ENCODE data around the gene FAM204A. TPM values are rescaled to one million over a fixed set of nuclear protein-coding genes. Genes with fewer than 3 reads are reported as not detected.

FAM204A gene
- 10 to 100 TPM; 60.5 to 67.1 TPM for total RNA-seq

DNA sequence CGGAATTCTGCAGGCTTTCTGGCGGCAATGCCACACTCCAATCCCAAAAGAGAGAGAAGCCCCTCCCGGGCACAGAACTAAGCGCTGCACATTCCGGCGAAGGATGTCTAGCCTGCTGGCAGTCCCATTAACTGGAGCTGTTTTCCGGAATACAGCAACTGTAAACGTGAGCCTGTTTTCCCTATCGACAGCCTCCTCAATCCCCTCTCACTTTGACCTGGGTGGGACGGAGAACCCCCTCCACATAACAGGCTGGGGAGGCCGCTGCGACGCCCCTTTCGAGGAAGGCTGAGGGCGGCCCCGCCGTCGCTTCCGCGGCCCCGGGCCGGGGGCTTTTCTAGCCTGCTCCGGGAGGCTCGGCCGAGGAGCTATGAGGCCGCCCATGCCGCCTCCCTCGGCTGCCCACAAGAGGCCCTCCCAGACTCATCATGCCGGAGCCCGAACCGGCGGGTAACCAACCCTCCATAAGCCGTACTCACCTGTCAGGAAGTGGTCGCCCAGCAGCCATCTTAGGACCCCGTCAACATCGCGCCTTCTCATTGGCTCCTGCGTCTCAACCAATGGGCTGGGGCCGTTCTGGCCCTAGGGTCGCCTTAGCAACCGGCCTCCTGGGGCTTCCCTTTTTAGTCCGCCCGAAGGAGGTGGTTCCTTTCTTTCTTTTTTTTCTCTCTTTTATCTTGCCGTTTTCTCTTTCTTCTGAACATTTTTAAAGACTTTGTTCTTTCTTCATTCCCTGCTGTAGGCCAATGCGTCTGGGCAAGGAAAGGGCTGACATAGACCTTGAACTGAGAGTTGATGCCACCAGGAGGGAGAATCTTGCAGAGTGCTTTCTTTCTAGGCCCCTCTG is at the start of gene FAM204A:
TSS of gene FAM204A (minus strand) at position 534 of the 847 bp plus-strand sequence. CDS start 5,909 bp downstream, outside the sequence.
- Mint-ChIP-seq H3K4me1 (ENCODE audit: low read depth) (peaks cover 41% of the 10 kb centered on the region), H3K27me3 (ENCODE audit: low read depth) (no peaks in the 10 kb centered on the region), H3K36me3 (ENCODE audit: low read depth) (peaks cover 2% of the 10 kb centered on the region), H3K9me3 (no peaks in the 10 kb centered on the region), H3K27ac (peak within 1 kb of the TSS; percentile 86), H3K4me3 (peak within 1 kb of the TSS; percentile 95)
- CTCF ChIA-PET, result interaction anchor here (0.9 kb wide), 1 partner anchor 81 kb away, joined by 3 read pairs; no protein-coding TSS in a partner anchor
- intact Hi-C loops (cut with micrococcal nuclease), result loop anchor here (1.0 to 10.0 kb wide), 8 partner anchors 81 to 1363 kb away; partner anchors contain the start of genes PDZD8 and RAB11FIP2
- DNase-seq, result peak; percentile 98

DNA sequence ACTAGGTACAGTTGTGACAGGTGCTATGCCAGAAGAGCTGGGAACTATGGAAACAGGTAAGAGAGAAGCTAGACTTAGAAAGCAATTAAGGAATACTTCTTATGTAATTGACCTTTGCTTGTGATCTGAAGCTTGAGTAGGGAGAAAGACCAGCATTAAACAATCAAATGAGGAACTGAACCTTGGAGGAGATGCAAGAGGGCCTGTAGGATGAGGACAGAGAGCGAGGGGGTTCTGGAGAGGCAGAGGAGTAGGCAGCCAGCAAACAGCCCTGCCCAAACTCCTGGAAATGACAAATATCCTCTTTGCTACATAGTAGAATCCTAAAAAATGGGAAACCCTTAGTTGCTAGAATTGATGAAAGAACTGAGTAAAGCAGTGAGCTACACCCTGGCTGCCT is 41.6 kb upstream of the FAM204A start:
- H3K4me3 Mint-ChIP-seq, result no peak overlapping the region
- intact Hi-C loops (cut with micrococcal nuclease), result no loop called here
- no peaks in the 10 kb centered on the region for H3K4me1 Mint-ChIP-seq (ENCODE audit: low read depth)
- CTCF ChIA-PET, result interaction anchor here (1.7 kb wide), 1 partner anchor 14 kb away, joined by 3 read pairs; no protein-coding TSS in a partner anchor
- no peak overlapping the region for H3K27ac Mint-ChIP-seq
- no peak for DNase-seq
- H3K27me3 Mint-ChIP-seq (ENCODE audit: low read depth), result peaks cover 20% of the 10 kb centered on the region
- H3K36me3 Mint-ChIP-seq (ENCODE audit: low read depth), result no peaks in the 10 kb centered on the region
- no peaks in the 10 kb centered on the region for H3K9me3 Mint-ChIP-seq

DNA sequence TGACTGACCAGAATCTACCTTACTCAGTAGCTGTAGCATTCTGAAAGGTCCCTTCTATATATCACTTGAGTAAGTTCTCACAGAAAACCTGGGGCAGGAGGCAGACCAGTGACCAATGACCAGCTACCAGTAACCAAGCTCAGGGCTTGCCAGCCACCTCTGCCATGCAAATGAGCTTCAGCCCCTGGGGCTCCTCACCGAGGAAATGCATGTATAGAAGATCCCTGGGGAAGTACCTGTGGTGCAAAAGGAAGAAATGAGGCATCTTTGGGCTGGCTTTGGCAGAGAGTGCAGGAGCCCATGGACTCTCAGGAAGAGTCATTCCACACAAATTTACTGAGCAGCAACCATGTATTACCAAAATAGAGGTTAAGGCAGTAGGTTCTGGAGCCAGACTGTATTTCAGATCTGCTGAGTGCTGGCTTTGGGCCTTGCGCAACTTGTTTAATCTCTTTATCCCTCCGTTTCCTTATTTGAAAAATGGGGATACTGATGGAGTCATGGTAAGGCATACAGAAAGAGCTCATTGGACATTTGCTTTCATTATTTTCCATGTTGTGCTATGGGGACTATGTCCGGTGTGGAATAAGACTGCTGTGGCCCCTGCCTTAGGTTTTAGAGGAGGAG is 41.1 kb upstream of the FAM204A start:
- CTCF ChIA-PET, result interaction anchor here (1.7 kb wide), 1 partner anchor 14 kb away, joined by 3 read pairs; no protein-coding TSS in a partner anchor

DNA sequence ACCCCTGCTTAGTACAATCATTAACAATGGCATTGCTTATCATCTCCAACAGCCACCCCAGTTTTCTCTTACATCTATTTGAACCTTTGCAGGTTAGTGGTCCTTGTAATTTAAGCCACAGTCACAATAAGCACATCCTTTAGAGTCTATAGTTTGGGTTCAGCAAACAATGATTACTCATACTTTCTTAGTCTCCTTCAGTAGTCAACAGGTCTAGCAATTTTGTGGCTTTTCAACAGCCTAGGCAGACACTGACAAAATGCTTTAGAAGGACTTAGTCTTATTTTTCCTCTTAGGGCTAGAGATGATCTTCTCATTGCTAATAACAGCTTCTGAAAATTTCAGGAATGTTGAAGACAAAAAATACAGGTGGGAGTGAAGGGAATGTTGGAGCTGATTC is 32.3 kb upstream of the FAM204A start:
- CTCF ChIA-PET, result no interaction called here
- H3K4me3 Mint-ChIP-seq, result no peak overlapping the region
- no peaks in the 10 kb centered on the region for H3K36me3 Mint-ChIP-seq (ENCODE audit: low read depth)
- H3K9me3 Mint-ChIP-seq, result no peaks in the 10 kb centered on the region
- no peaks in the 10 kb centered on the region for H3K4me1 Mint-ChIP-seq (ENCODE audit: low read depth)
- H3K27ac Mint-ChIP-seq, result no peak overlapping the region
- DNase-seq, result no peak
- peaks cover 11% of the 10 kb centered on the region for H3K27me3 Mint-ChIP-seq (ENCODE audit: low read depth)
- intact Hi-C loops (cut with micrococcal nuclease), result no loop called here

More for the DNA sequence above, 41.1 kb upstream of the FAM204A start:
- no peak for DNase-seq
- Mint-ChIP-seq H3K36me3 (ENCODE audit: low read depth) (no peaks in the 10 kb centered on the region), H3K9me3 (no peaks in the 10 kb centered on the region), H3K4me3 (no peak overlapping the region), H3K27ac (no peak overlapping the region), H3K27me3 (ENCODE audit: low read depth) (peaks cover 20% of the 10 kb centered on the region), H3K4me1 (ENCODE audit: low read depth) (no peaks in the 10 kb centered on the region)
- intact Hi-C loops (cut with micrococcal nuclease), result no loop called here

DNA sequence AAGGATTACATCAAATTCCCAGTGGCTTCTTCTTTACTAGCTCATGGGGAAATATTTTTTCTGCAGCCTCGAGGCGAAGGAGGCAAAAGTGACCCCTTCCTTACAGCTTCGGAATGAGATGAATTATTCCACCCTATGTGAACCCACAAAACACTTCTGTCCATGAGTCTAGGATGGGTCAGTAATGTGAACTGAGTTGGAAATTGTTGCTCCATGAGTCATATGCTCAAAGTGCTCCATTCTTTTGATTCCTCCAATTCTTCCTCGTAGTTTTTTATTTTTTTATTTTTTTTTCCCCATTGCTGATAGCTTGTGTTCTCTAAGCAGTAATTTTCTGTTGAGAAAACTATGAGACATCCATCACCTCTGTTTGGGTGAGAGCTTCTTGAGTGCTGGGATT is 31.7 kb upstream of the FAM204A start:
- H3K9me3 Mint-ChIP-seq, result no peaks in the 10 kb centered on the region
- no peak overlapping the region for H3K4me3 Mint-ChIP-seq
- H3K27ac Mint-ChIP-seq, result no peak overlapping the region
- CTCF ChIA-PET, result interaction anchor here (0.7 kb wide), 1 partner anchor 1636 kb away, joined by 3 read pairs; no protein-coding TSS in a partner anchor
- no peak for DNase-seq
- peaks cover 13% of the 10 kb centered on the region for H3K27me3 Mint-ChIP-seq (ENCODE audit: low read depth)
- intact Hi-C loops (cut with micrococcal nuclease), result no loop called here
- no peaks in the 10 kb centered on the region for H3K4me1 Mint-ChIP-seq (ENCODE audit: low read depth)
- no peaks in the 10 kb centered on the region for H3K36me3 Mint-ChIP-seq (ENCODE audit: low read depth)

DNA sequence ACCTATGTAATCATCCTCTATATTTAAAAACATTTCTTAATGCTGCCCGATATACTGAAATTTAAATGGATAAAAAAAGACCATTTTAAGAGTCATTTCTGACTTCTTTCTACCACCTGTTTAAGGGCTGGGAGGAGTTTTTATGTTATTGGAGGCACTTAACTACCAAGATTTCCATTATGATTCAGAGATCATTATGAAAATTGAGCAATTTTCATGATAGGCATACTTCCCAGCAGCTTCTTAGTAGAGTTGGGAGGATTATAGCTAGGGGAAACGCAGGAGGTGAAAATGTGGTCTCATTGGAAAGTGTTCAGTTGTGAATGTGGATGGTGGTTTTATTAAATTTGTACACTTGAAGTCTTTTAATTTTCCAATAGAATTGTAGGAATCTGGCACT is 28.4 kb upstream of the FAM204A start:
- H3K36me3 Mint-ChIP-seq (ENCODE audit: low read depth), result no peaks in the 10 kb centered on the region
- H3K4me3 Mint-ChIP-seq, result no peak overlapping the region
- peaks cover 18% of the 10 kb centered on the region for H3K27me3 Mint-ChIP-seq (ENCODE audit: low read depth)
- no peaks in the 10 kb centered on the region for H3K4me1 Mint-ChIP-seq (ENCODE audit: low read depth)
- CTCF ChIA-PET, result no interaction called here
- H3K27ac Mint-ChIP-seq, result no peak overlapping the region
- peaks cover 3% of the 10 kb centered on the region for H3K9me3 Mint-ChIP-seq
- DNase-seq, result no peak
- intact Hi-C loops (cut with micrococcal nuclease), result no loop called here

DNA sequence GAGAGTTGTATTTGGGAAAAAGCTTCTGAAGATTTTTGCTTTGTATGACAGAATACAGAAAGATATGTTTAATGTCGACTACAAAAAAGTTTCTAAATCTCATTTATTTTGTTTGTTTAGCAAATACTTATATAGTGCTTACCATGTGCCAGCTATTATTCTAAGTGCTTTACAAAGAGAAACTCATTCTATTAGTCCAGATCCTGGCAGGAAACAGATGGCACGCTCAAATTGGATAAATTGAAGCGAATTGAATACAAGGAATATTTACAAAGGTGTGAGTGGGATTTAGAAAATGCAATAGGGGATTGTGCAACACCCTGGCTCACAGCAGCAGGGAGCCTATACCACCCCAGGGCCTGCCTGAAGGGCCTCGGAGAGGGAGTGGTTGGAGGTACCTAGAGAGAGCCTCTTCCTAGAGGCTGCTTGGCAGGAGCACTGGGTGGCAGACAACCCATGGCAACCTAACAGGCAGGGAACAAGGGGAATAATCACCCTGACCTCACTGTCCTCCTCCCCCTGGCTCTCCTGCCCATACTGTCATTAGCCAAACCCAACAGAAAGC is 27.6 kb upstream of the FAM204A start:
- Mint-ChIP-seq H3K36me3 (ENCODE audit: low read depth) (no peaks in the 10 kb centered on the region), H3K4me3 (no peak overlapping the region), H3K27me3 (ENCODE audit: low read depth) (peaks cover 18% of the 10 kb centered on the region), H3K27ac (no peak overlapping the region), H3K4me1 (ENCODE audit: low read depth) (no peaks in the 10 kb centered on the region), H3K9me3 (peaks cover 3% of the 10 kb centered on the region)
- intact Hi-C loops (cut with micrococcal nuclease), result no loop called here
- DNase-seq, result no peak
- CTCF ChIA-PET, result interaction anchor here (1.5 kb wide), 1 partner anchor 14 kb away, joined by 3 read pairs; no protein-coding TSS in a partner anchor

DNA sequence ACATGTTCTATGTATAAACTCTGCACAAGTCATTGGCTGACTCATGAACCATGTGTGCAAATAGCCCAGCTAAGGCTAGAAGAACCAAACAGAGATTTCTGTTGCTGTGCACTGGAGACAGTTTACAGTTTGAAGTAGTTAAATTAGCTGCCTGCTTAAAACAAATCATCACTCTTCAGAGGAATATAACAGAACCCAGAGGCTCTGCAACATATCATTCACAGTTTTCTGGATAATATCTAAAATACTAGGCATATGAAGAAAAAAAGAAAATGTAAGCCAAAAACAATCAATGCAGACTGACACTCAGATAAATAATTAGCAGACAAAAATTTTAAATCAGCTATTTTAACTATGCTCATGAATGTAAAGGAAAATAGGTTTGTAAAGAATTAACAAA is 23.6 kb upstream of the FAM204A start:
- intact Hi-C loops (cut with micrococcal nuclease), result no loop called here
- no peaks in the 10 kb centered on the region for H3K4me1 Mint-ChIP-seq (ENCODE audit: low read depth)
- CTCF ChIA-PET, result no interaction called here

DNA sequence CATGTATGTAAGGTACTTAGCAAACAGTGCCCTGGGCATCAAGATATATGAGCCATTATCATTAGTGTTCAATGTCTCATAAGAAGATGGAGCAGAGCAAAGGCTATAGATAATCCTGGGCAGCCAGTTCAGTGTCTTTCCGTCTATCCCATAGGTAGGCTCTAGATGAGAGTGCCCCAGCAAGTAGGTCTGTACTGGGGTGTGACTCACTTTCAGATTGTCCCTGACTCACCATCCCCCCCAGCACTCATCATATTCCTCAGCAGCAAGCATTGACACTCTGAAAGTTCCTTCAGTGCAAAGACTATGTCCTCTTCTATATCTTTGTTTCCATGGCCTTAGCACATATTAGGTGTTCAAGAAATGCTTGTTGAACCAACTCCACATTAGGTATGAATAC is 20.0 kb upstream of the FAM204A start:
- Mint-ChIP-seq H3K27me3 (ENCODE audit: low read depth) (peaks cover 5% of the 10 kb centered on the region), H3K4me1 (ENCODE audit: low read depth) (no peaks in the 10 kb centered on the region), H3K36me3 (ENCODE audit: low read depth) (no peaks in the 10 kb centered on the region), H3K27ac (no peak overlapping the region), H3K4me3 (no peak overlapping the region), H3K9me3 (peaks cover 3% of the 10 kb centered on the region)
- DNase-seq, result no peak
- CTCF ChIA-PET, result no interaction called here
- intact Hi-C loops (cut with micrococcal nuclease), result no loop called here

More for the DNA sequence above, 23.6 kb upstream of the FAM204A start:
- H3K4me3 Mint-ChIP-seq, result no peak overlapping the region
- H3K27ac Mint-ChIP-seq, result no peak overlapping the region
- H3K27me3 Mint-ChIP-seq (ENCODE audit: low read depth), result peaks cover 9% of the 10 kb centered on the region
- no peaks in the 10 kb centered on the region for H3K36me3 Mint-ChIP-seq (ENCODE audit: low read depth)
- H3K9me3 Mint-ChIP-seq, result peaks cover 3% of the 10 kb centered on the region
- DNase-seq, result no peak

DNA sequence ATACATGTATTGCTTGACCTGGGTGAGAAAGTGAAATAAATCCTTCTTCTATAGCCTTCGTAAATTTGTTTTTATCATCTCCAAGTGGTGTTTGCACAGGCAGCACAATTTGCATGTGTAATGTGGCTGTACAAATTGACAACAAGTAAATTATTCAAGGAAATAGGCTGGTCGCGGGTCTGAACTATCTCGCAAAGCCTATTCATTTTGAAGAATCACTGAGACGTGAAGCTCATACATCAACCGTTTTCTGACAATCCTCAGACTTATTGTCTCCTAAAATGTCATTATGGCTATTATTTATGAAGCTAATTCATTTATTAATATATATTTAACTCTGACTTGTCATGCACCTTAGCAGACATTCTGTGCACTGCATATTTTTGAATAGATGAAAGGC is 16.2 kb upstream of the FAM204A start:
- H3K9me3 Mint-ChIP-seq, result no peaks in the 10 kb centered on the region
- H3K27ac Mint-ChIP-seq, result no peak overlapping the region
- H3K27me3 Mint-ChIP-seq (ENCODE audit: low read depth), result peaks cover 6% of the 10 kb centered on the region
- DNase-seq, result no peak
- H3K4me3 Mint-ChIP-seq, result no peak overlapping the region
- H3K4me1 Mint-ChIP-seq (ENCODE audit: low read depth), result no peaks in the 10 kb centered on the region
- CTCF ChIA-PET, result interaction anchor here (0.6 to 1.0 kb wide), 2 partner anchors 101 to 292 kb away, joined by 3 read pairs; no protein-coding TSS in a partner anchor
- H3K36me3 Mint-ChIP-seq (ENCODE audit: low read depth), result no peaks in the 10 kb centered on the region
- intact Hi-C loops (cut with micrococcal nuclease), result no loop called here

DNA sequence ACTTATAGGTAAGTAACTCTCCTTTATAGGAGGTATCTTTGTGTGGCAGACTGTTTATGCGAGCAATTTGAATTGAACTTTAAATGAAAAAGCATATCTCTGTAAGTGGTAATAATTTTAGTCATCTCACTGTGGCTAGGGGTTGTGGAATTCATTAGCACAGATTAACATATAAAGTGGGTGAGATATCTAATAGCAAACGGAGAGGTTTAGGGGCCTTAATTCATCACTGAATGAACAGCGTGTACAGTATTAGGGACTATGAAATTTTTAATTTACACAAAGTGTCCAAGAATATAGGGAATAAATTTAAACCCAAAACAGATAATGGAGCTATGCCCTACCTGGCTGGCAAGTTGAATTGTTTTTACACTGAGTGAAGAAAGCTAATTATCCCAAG is 15.7 kb upstream of the FAM204A start:
- Mint-ChIP-seq H3K9me3 (no peaks in the 10 kb centered on the region), H3K4me1 (ENCODE audit: low read depth) (no peaks in the 10 kb centered on the region), H3K36me3 (ENCODE audit: low read depth) (no peaks in the 10 kb centered on the region), H3K4me3 (no peak overlapping the region), H3K27me3 (ENCODE audit: low read depth) (peaks cover 6% of the 10 kb centered on the region), H3K27ac (no peak overlapping the region)
- CTCF ChIA-PET, result interaction anchor here (0.6 to 1.0 kb wide), 2 partner anchors 101 to 292 kb away, joined by 3 read pairs; no protein-coding TSS in a partner anchor
- intact Hi-C loops (cut with micrococcal nuclease), result no loop called here
- no peak for DNase-seq

DNA sequence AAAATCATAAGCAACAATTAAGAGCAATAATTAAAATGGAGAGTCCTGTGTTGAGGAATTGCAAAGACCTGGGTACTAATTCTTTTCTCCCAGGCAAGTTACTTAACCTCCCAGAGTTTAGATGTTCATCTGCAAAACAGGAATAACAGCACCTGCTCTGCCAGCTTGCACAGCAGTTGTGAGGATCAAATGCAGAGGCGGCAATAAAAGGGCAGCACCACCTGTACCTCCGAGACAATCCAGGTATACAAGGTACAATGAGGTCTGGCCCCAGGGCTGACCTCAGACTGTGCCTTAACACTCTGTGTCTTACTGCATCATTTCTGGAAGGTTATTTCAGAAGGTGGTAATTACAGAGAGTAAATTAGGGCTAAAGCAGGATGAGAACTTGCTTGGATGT is 14.5 kb upstream of the FAM204A start:
- Mint-ChIP-seq H3K36me3 (ENCODE audit: low read depth) (no peaks in the 10 kb centered on the region), H3K4me1 (ENCODE audit: low read depth) (no peaks in the 10 kb centered on the region), H3K4me3 (no peak overlapping the region), H3K27me3 (ENCODE audit: low read depth) (peaks cover 8% of the 10 kb centered on the region), H3K27ac (no peak overlapping the region), H3K9me3 (no peaks in the 10 kb centered on the region)
- CTCF ChIA-PET, result no interaction called here
- no peak for DNase-seq
- intact Hi-C loops (cut with micrococcal nuclease), result no loop called here

All from activated naive CD4-positive, alpha-beta T cell treated with anti-CD3 and anti-CD28 coated beads for 36 hours (primary cell).